ENCODE data around the gene PCSK9.

DNA sequence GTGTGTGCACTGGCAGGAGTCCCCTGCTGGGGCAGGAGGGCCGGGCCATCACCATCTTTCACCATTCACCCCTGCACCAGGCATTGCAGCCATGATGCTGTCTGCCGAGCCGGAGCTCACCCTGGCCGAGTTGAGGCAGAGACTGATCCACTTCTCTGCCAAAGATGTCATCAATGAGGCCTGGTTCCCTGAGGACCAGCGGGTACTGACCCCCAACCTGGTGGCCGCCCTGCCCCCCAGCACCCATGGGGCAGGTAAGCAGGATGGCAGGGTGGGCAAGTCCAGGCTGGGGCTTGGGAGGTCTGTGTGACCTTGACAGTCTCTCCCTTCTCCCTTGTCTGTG is 18.6 kb downstream of the PCSK9 start:
- TF ChIP-seq FOXP2 (optimal IDR thresholded peaks at IDR 0.05; ENCODE audit: control extremely low read depth, extremely low read length, insufficient read depth) (no peak), EZH2 (IDR thresholded peaks at IDR 0.05) (no peak), POLR2AphosphoS5 (IDR thresholded peaks at IDR 0.05; ENCODE audit: borderline replicate concordance, low read depth, low read length) (no peak)

Data from SK-N-MC (cell line).